Mammary epithelial cell (primary cell): Measurements from ENCODE around the gene LIX1L.

ENCODE experiments used
- EZH2 ChIP-seq: IDR thresholded peaks from 2 replicates; pipeline ENCODE4 v1.6.1; 2012; ENCODE audit warnings: low read length, inconsistent platforms, borderline replicate concordance
- TF ChIP-seq, protein P1 (sequence below), 2 donors: IDR thresholded peaks in 1 of 2; conservative IDR thresholded peaks in 1 of 2; 2 replicates each; pipeline ENCODE4 v1.5.1; 2011 to 2012; ENCODE audit warnings: inconsistent platforms in 2 of 2, low read length in 2 of 2, mild to moderate bottlenecking in 2 of 2, control low read depth in 1 of 2, low read depth in 1 of 2; ENCODE audit not compliant: insufficient read depth in 1 of 2; ENCODE audit errors: extremely low read depth in 1 of 2

DNA sequence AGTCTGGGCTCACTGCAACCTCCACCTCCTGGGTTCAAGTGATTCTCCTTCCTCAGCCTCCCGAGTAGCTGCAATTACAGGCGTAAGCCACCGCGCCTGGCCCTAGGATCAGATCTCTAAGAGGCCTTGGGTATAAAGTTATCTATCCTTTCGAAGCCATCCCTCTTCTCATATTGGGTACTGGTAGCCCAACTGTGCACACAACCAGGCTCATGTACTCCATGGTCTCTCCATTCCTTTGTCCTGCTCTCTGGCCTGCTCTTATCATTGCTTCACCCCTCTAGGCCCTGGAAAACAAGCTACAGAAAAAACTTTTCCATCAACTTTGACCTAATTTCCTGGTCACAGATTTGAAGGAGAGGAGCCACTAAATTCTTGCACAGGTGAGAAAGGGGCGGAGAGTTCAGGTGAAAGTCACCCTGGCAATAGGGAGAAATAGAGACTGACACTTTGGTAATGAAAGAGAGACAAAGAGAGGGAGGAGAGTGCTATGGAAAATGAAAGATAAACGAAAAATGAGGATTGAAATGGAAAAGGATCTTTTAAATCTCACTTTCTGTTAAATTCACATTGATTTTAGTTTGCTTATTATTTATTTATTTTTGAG is 32.5 kb upstream of the LIX1L start:
- TF ChIP-seq EZH2 = no peak
- TF ChIP-seq, protein P1, sequence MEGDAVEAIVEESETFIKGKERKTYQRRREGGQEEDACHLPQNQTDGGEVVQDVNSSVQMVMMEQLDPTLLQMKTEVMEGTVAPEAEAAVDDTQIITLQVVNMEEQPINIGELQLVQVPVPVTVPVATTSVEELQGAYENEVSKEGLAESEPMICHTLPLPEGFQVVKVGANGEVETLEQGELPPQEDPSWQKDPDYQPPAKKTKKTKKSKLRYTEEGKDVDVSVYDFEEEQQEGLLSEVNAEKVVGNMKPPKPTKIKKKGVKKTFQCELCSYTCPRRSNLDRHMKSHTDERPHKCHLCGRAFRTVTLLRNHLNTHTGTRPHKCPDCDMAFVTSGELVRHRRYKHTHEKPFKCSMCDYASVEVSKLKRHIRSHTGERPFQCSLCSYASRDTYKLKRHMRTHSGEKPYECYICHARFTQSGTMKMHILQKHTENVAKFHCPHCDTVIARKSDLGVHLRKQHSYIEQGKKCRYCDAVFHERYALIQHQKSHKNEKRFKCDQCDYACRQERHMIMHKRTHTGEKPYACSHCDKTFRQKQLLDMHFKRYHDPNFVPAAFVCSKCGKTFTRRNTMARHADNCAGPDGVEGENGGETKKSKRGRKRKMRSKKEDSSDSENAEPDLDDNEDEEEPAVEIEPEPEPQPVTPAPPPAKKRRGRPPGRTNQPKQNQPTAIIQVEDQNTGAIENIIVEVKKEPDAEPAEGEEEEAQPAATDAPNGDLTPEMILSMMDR (conservative IDR thresholded peaks at IDR 0.05 in 1 of 2, IDR thresholded peaks at IDR 0.05 in 1 of 2; ENCODE audit: extremely low read depth in 1 of 2, insufficient read depth in 1 of 2, low read depth in 1 of 2, low read length in 2 of 2) = no peak
